GM18951 (cell line): ENCODE data around the gene CYGB.
"Not testable (repeated sequence)": the region's sequence is repeated elsewhere in the genome, so short reads cannot be mapped to it uniquely, and the experiment has no call there.

ENCODE experiments used
- POLR2A ChIP-seq: IDR thresholded peaks from 4 replicates; pipeline ENCODE4 v1.6.1; 2011; ENCODE audit warnings: mild to moderate bottlenecking; ENCODE audit not compliant: insufficient read length, insufficient read depth; ENCODE audit errors: extremely low read depth
- in situ Hi-C: fragments of 300-500 bp; cut with MboI; formaldehyde crosslinking; loops from one replicate; pipeline ENCODE4 v1.12.0; 2022; ENCODE audit warnings: low sequenced_read_pairs, mixed read lengths, inconsistent platforms; ENCODE audit not compliant: unreplicated experiment

The CYGB gene

GRCh38 chr17:76524598-76525512 lies 12.7 kb downstream of the CYGB start:
- no peak for TF ChIP-seq POLR2A
- in situ Hi-C loops: loop anchor here (5.0 kb wide), 1 partner anchor 97 kb away; no protein-coding TSS in a partner anchor

GRCh38 chr17:76523084-76524037 lies 14.1 kb downstream of the CYGB start:
- in situ Hi-C loops: loop anchor here (5.0 kb wide), 1 partner anchor 99 kb away; no protein-coding TSS in a partner anchor
- TF ChIP-seq POLR2A: no peak

- in situ Hi-C loops: loop anchor here (5.0 kb wide), 1 partner anchor 101 kb away; no protein-coding TSS in a partner anchor
These were observed 15.8 kb downstream of the CYGB start for GRCh38 chr17:76521683-76522082.

- in situ Hi-C loops: loop anchor here (5.0 kb wide), 1 partner anchor 101 kb away; no protein-coding TSS in a partner anchor
- TF ChIP-seq POLR2A: no peak
These were observed 16.2 kb downstream of the CYGB start for GRCh38 chr17:76521262-76521661.

GRCh38 chr17:76519048-76519966 lies 18.2 kb downstream of the CYGB start:
- in situ Hi-C loops: no loop called here

GRCh38 chr17:76517638-76518038 lies 19.9 kb downstream of the CYGB start:
- in situ Hi-C loops: no loop called here
- TF ChIP-seq POLR2A: no peak

More at GRCh38 chr17:76519048-76519966, 18.2 kb downstream of the CYGB start:
- TF ChIP-seq POLR2A: no peak

- in situ Hi-C loops: no loop called here
- no peak for TF ChIP-seq POLR2A
These were observed 22.1 kb downstream of the CYGB start for GRCh38 chr17:76515274-76515949.

GRCh38 chr17:76514355-76514754 lies 23.2 kb downstream of the CYGB start:
- in situ Hi-C loops: not testable (repeated sequence)

GRCh38 chr17:76513306-76513692 lies 24.2 kb downstream of the CYGB start:
- no peak for TF ChIP-seq POLR2A
- in situ Hi-C loops: no loop called here

GRCh38 chr17:76512366-76513305 lies 24.9 kb downstream of the CYGB start:
- TF ChIP-seq POLR2A: no peak

More at GRCh38 chr17:76512366-76513305, 24.9 kb downstream of the CYGB start:
- in situ Hi-C loops: no loop called here
